Liver (tissue), 9 donors: ENCODE results near the gene GGACT. TPM values are rescaled to one million over a fixed set of nuclear protein-coding genes. Genes with fewer than 3 reads are reported as not detected.

Source experiments
- DNase-seq: peaks from one replicate; pipeline ENCODE4 v3.0.0-alpha.2; 2017; ENCODE audit warnings: low spot score
- H3K27ac ChIP-seq, 2 donors: one replicate each; pipeline ENCODE4 v1.7.0; 2013; ENCODE audit warnings: inconsistent platforms in 2 of 2, low read length in 2 of 2, control low read depth in 1 of 2, low read depth in 1 of 2, mild to moderate bottlenecking in 1 of 2
- H3K27me3 ChIP-seq, 4 donors: one replicate each; pipeline versions ENCODE4 v1.6.1 to v1.7.0; 2013; ENCODE audit warnings: low read length in 3 of 4, inconsistent platforms in 1 of 4, mild to moderate bottlenecking in 1 of 4, moderate library complexity in 1 of 4; ENCODE audit not compliant: control insufficient read depth in 4 of 4, insufficient read depth in 4 of 4
- H3K36me3 ChIP-seq, 4 donors: one replicate each; pipeline versions ENCODE4 v1.6.1 to v1.7.0; 2013; ENCODE audit warnings: low read length in 3 of 4, mild to moderate bottlenecking in 3 of 4, low read depth in 1 of 4, moderate library complexity in 1 of 4; ENCODE audit not compliant: control insufficient read depth in 4 of 4, insufficient read depth in 3 of 4
- H3K4me1 ChIP-seq, 4 donors: one replicate each; pipeline versions ENCODE4 v1.6.1 to v1.7.0; 2013; ENCODE audit warnings: low read length in 3 of 4, mild to moderate bottlenecking in 3 of 4, moderate library complexity in 1 of 4; ENCODE audit not compliant: control insufficient read depth in 4 of 4, insufficient read depth in 4 of 4
- H3K4me3 ChIP-seq, 3 donors: one replicate each; pipeline versions ENCODE4 v1.6.1 to v1.7.0; 2013; ENCODE audit warnings: low read length in 3 of 3, control low read depth in 1 of 3, low read depth in 1 of 3, mild to moderate bottlenecking in 1 of 3
- H3K9ac ChIP-seq, 2 donors: one replicate each; pipeline ENCODE4 v1.7.0; 2013; ENCODE audit warnings: low read length in 2 of 2, mild to moderate bottlenecking in 2 of 2, moderate library complexity in 2 of 2, control low read depth in 1 of 2, low read depth in 1 of 2
- H3K9me3 ChIP-seq, 4 donors: one replicate each; pipeline versions ENCODE4 v1.6.1 to v1.7.0; 2013; ENCODE audit warnings: low read length in 3 of 4; ENCODE audit not compliant: control insufficient read depth in 4 of 4
- EGR1 ChIP-seq, 2 donors: IDR thresholded peaks; 2 replicates each; pipeline ENCODE4 v1.6.1; 2016 to 2018; ENCODE audit warnings: antibody characterized with exemption in 2 of 2, low read depth in 2 of 2
- FOXA1 ChIP-seq: IDR thresholded peaks from 2 replicates; pipeline ENCODE4 v1.6.1; 2016; ENCODE audit warnings: antibody characterized with exemption
- FOXA2 ChIP-seq: IDR thresholded peaks from 2 replicates; pipeline ENCODE4 v1.6.1; 2016; ENCODE audit warnings: antibody characterized with exemption
- GABPA ChIP-seq, 2 donors: IDR thresholded peaks in 1 of 2; conservative IDR thresholded peaks in 1 of 2; 2 replicates each; pipeline ENCODE4 v1.6.1; 2016; ENCODE audit warnings: antibody characterized with exemption in 2 of 2, mild to moderate bottlenecking in 1 of 2, moderate library complexity in 1 of 2
- HNF4A ChIP-seq, 2 donors: conservative IDR thresholded peaks; 2 replicates each; pipeline ENCODE4 v1.6.1; 2016; ENCODE audit warnings: antibody characterized with exemption in 2 of 2, mild to moderate bottlenecking in 2 of 2
- HNF4G ChIP-seq: IDR thresholded peaks from 2 replicates; pipeline ENCODE4 v1.6.1; 2016; ENCODE audit warnings: antibody characterized with exemption
- JUND ChIP-seq, 2 donors: IDR thresholded peaks; 2 replicates each; pipeline ENCODE4 v1.6.1; 2016; ENCODE audit warnings: antibody characterized with exemption in 2 of 2
- NR2F2 ChIP-seq: IDR thresholded peaks from 2 replicates; pipeline ENCODE4 v1.6.1; 2016; ENCODE audit warnings: antibody characterized with exemption
- RAD21 ChIP-seq, 2 donors: IDR thresholded peaks; 2 replicates each; pipeline ENCODE4 v1.6.1; 2016; ENCODE audit warnings: antibody characterized with exemption in 2 of 2, mild to moderate bottlenecking in 2 of 2
- RXRA ChIP-seq, 2 donors: IDR thresholded peaks; 2 replicates each; pipeline ENCODE4 v1.6.1; 2017 to 2018; ENCODE audit warnings: antibody characterized with exemption in 2 of 2, mild to moderate bottlenecking in 1 of 2
- SP1 ChIP-seq: IDR thresholded peaks from 2 replicates; pipeline ENCODE4 v1.6.1; 2018; ENCODE audit warnings: antibody characterized with exemption, mild to moderate bottlenecking
- TAF1 ChIP-seq: conservative IDR thresholded peaks from 2 replicates; pipeline ENCODE4 v1.6.1; 2016; ENCODE audit warnings: antibody characterized with exemption, mild to moderate bottlenecking
- YY1 ChIP-seq: IDR thresholded peaks from 2 replicates; pipeline ENCODE4 v1.6.1; 2016; ENCODE audit warnings: antibody characterized with exemption, mild to moderate bottlenecking
- WGBS: extraction: QIAGEN DNeasy Blood & Tissue Kit; methylation state at CpG from one replicate; pipeline ENCODE4 v1.1.7; 2013; 5-methylcytosine and 5-hydroxymethylcytosine counted together
- polyA plus RNA-seq, 2 donors: library from polyadenylated mRNA; stranded (reverse) in 1 of 2; unstranded in 1 of 2; fragments of 200-250 nt in 1 of 2; fragments of >200 nt in 1 of 2; fragmentation: Nextera tagmentation in 1 of 2; extraction: Ambion mirVana in 1 of 2; gene quantifications; one replicate each; pipeline versions ENCODE4 v1.2.1 to v1.2.3, GENCODE V29; 2013 to 2015
- total RNA-seq, 2 donors: library from RNA; depleted of rRNA; stranded (reverse); fragments of >200 nt; gene quantifications; one replicate each; pipeline ENCODE4 v1.2.3, GENCODE V29; 2014
- TF ChIP-seq, protein P1 (sequence below): fragments of 150-350 bp; IDR thresholded peaks from 2 replicates; pipeline ENCODE4 v1.5.1; 2017; ENCODE audit warnings: improper control_type of control experiment, low read depth, low read length; ENCODE audit not compliant: missing input control
- TF ChIP-seq, protein P2 (sequence below): IDR thresholded peaks from 2 replicates; pipeline ENCODE4 v1.6.1; 2016; ENCODE audit warnings: antibody characterized with exemption
- TF ChIP-seq, protein P3 (sequence below): IDR thresholded peaks from 2 replicates; pipeline ENCODE4 v1.6.1; 2016; ENCODE audit warnings: antibody characterized with exemption
- TF ChIP-seq, protein P4 (sequence below): IDR thresholded peaks from 2 replicates; pipeline ENCODE4 v1.6.1; 2016; ENCODE audit warnings: antibody characterized with exemption
- TF ChIP-seq, protein P5 (sequence below): IDR thresholded peaks from 2 replicates; pipeline ENCODE4 v1.6.1; 2016; ENCODE audit warnings: antibody characterized with exemption, mild to moderate bottlenecking
- donor health status: healthy.
- donor health status: healthy.
- donor health status: healthy.
- donor health status: healthy.
- donor health status: healthy.

GGACT gene
- total and polyA plus RNA-seq, 4 donors = 2.5 to 6.3 (median 4.1) TPM

DNA sequence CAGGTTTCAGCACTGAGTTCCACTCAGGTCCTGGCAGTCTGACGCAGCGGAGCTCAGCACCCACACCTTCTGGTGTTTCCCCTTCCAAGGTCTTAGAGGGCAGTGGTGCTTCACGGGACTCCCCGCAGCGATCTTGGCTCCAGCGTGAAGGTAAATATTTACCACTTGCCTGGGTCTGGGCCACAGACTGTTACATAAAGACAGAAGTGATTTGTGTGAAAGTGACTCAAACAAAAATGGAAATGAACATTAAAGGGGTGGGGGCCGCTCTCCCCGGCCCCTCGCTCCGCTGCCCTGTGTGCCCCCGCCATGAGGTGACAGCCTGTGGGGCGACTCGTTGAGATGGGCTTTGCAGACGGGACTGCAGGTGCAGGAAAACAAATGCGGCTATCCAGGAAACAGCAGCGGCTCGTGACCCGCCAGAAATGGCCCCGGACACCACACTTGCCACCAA lies 55.0 kb downstream of the GGACT start:
- no peak for DNase-seq
- WGBS = 34% methylated on average over 19 of the region's 19 CpGs
- Histone ChIP-seq H3K36me3 (peaks cover 0 to 5% (median 2%) of the 10 kb centered on the region in 4 donors), H3K27me3 (no peaks in the 10 kb centered on the region), H3K9me3 (no peaks in the 10 kb centered on the region), H3K9ac (peak overlapping the region in 1 of 2 donors; percentile 42), H3K27ac (peak overlapping the region; percentile 41 to 49), H3K4me1 (peaks cover 7 to 50% (median 33%) of the 10 kb centered on the region in 4 donors), H3K4me3 (no peak overlapping the region)
- TF ChIP-seq, protein P1, sequence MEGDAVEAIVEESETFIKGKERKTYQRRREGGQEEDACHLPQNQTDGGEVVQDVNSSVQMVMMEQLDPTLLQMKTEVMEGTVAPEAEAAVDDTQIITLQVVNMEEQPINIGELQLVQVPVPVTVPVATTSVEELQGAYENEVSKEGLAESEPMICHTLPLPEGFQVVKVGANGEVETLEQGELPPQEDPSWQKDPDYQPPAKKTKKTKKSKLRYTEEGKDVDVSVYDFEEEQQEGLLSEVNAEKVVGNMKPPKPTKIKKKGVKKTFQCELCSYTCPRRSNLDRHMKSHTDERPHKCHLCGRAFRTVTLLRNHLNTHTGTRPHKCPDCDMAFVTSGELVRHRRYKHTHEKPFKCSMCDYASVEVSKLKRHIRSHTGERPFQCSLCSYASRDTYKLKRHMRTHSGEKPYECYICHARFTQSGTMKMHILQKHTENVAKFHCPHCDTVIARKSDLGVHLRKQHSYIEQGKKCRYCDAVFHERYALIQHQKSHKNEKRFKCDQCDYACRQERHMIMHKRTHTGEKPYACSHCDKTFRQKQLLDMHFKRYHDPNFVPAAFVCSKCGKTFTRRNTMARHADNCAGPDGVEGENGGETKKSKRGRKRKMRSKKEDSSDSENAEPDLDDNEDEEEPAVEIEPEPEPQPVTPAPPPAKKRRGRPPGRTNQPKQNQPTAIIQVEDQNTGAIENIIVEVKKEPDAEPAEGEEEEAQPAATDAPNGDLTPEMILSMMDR = no peak
- TF ChIP-seq SP1 = peak; percentile 53
- TF ChIP-seq HNF4A (conservative IDR thresholded peaks at IDR 0.05) = peak; percentile 65 to 78
- TF ChIP-seq RXRA (IDR thresholded peaks at IDR 0.05) = peak; percentile 63 to 80
- peak; percentile 72 for TF ChIP-seq FOXA2
- TF ChIP-seq, protein P2, sequence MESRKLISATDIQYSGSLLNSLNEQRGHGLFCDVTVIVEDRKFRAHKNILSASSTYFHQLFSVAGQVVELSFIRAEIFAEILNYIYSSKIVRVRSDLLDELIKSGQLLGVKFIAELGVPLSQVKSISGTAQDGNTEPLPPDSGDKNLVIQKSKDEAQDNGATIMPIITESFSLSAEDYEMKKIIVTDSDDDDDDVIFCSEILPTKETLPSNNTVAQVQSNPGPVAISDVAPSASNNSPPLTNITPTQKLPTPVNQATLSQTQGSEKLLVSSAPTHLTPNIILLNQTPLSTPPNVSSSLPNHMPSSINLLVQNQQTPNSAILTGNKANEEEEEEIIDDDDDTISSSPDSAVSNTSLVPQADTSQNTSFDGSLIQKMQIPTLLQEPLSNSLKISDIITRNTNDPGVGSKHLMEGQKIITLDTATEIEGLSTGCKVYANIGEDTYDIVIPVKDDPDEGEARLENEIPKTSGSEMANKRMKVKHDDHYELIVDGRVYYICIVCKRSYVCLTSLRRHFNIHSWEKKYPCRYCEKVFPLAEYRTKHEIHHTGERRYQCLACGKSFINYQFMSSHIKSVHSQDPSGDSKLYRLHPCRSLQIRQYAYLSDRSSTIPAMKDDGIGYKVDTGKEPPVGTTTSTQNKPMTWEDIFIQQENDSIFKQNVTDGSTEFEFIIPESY = peak; percentile 19
- TF ChIP-seq EGR1 (IDR thresholded peaks at IDR 0.05; ENCODE audit: low read depth in 2 of 2) = no peak
- peak; percentile 34 for TF ChIP-seq HNF4G
- TF ChIP-seq, protein P3, sequence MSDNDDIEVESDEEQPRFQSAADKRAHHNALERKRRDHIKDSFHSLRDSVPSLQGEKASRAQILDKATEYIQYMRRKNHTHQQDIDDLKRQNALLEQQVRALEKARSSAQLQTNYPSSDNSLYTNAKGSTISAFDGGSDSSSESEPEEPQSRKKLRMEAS = no peak
- TF ChIP-seq NR2F2 = no peak
- TF ChIP-seq, protein P4, sequence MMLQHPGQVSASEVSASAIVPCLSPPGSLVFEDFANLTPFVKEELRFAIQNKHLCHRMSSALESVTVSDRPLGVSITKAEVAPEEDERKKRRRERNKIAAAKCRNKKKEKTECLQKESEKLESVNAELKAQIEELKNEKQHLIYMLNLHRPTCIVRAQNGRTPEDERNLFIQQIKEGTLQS = no peak
- peak; percentile 44 for TF ChIP-seq YY1
- no peak for TF ChIP-seq GABPA (IDR thresholded peaks at IDR 0.05 in 1 of 2, conservative IDR thresholded peaks at IDR 0.05 in 1 of 2)
- TF ChIP-seq RAD21 (IDR thresholded peaks at IDR 0.05) = peak; percentile 28 to 29
- peak in 1 of 2 donors; percentile 75 for TF ChIP-seq JUND (IDR thresholded peaks at IDR 0.05)
- no peak for TF ChIP-seq TAF1
- TF ChIP-seq, protein P5, sequence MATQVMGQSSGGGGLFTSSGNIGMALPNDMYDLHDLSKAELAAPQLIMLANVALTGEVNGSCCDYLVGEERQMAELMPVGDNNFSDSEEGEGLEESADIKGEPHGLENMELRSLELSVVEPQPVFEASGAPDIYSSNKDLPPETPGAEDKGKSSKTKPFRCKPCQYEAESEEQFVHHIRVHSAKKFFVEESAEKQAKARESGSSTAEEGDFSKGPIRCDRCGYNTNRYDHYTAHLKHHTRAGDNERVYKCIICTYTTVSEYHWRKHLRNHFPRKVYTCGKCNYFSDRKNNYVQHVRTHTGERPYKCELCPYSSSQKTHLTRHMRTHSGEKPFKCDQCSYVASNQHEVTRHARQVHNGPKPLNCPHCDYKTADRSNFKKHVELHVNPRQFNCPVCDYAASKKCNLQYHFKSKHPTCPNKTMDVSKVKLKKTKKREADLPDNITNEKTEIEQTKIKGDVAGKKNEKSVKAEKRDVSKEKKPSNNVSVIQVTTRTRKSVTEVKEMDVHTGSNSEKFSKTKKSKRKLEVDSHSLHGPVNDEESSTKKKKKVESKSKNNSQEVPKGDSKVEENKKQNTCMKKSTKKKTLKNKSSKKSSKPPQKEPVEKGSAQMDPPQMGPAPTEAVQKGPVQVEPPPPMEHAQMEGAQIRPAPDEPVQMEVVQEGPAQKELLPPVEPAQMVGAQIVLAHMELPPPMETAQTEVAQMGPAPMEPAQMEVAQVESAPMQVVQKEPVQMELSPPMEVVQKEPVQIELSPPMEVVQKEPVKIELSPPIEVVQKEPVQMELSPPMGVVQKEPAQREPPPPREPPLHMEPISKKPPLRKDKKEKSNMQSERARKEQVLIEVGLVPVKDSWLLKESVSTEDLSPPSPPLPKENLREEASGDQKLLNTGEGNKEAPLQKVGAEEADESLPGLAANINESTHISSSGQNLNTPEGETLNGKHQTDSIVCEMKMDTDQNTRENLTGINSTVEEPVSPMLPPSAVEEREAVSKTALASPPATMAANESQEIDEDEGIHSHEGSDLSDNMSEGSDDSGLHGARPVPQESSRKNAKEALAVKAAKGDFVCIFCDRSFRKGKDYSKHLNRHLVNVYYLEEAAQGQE = peak; percentile 33
- TF ChIP-seq FOXA1 = peak; percentile 24
